Keratinocyte (primary cell): ENCODE data around the gene FOXM1. TPM values are rescaled to one million over a fixed set of nuclear protein-coding genes. Genes with fewer than 3 reads are reported as not detected.

Source experiments
- DNase-seq: peaks from one replicate; pipeline ENCODE4 v3.0.0-alpha.2; 2011; ENCODE audit warnings: low read depth, missing footprints, low spot score
- FAIRE-seq: peaks from 2 replicates; lab custom pipeline; 2011; peaks lifted over from hg19 to GRCh38; lab: Jason Lieb, UNC
- H2AFZ ChIP-seq: 2 replicates; pipeline ENCODE4 v1.6.0; 2012; ENCODE audit warnings: low read length, control low read depth, inconsistent platforms; ENCODE audit not compliant: control insufficient read depth
- H3K27ac ChIP-seq: 2 replicates; pipeline ENCODE4 v1.5.1; 2011; ENCODE audit warnings: low read length; ENCODE audit not compliant: control insufficient read depth, insufficient read depth
- H3K27me3 ChIP-seq: 3 replicates; pipeline ENCODE4 v1.6.0; 2011; ENCODE audit warnings: low read length; ENCODE audit not compliant: control insufficient read depth, insufficient read depth; ENCODE audit errors: extremely low read depth
- H3K36me3 ChIP-seq, 2 experiments: 2 replicates in 1 of 2; 3 replicates in 1 of 2; pipeline ENCODE4 v1.5.1; 2011; ENCODE audit warnings: low read length in 2 of 2, mild to moderate bottlenecking in 1 of 2; ENCODE audit not compliant: control insufficient read depth in 2 of 2, insufficient read depth in 2 of 2; ENCODE audit errors: extremely low read depth in 1 of 2
- H3K4me1 ChIP-seq: 3 replicates; pipeline ENCODE4 v1.5.1; 2011; ENCODE audit warnings: low read length; ENCODE audit not compliant: control insufficient read depth, insufficient read depth; ENCODE audit errors: extremely low read depth
- H3K4me2 ChIP-seq: 3 replicates; pipeline ENCODE4 v1.6.0; 2011; ENCODE audit warnings: low read depth, low read length; ENCODE audit not compliant: control insufficient read depth, insufficient read depth; ENCODE audit errors: extremely low read depth
- H3K4me3 ChIP-seq, 3 experiments: fragments of 200-600 bp in 1 of 3; sonication (generic) in 1 of 3; 2 replicates in 2 of 3; 3 replicates in 1 of 3; pipeline ENCODE4 v1.5.1; 2011 to 2016; ENCODE audit warnings: low read length in 3 of 3, mild to moderate bottlenecking in 3 of 3, control low read depth in 2 of 3, inconsistent platforms in 1 of 3, low read depth in 1 of 3, mixed read lengths in 1 of 3, mixed run types in 1 of 3, moderate library complexity in 1 of 3; ENCODE audit not compliant: control insufficient read depth in 2 of 3, insufficient read depth in 2 of 3; ENCODE audit errors: extremely low read depth in 1 of 3
- H3K79me2 ChIP-seq: 2 replicates; pipeline ENCODE4 v1.6.0; 2012; ENCODE audit warnings: low read length; ENCODE audit not compliant: control insufficient read depth, insufficient read depth
- H3K9ac ChIP-seq: 3 replicates; pipeline ENCODE4 v1.6.0; 2011; ENCODE audit warnings: low read length; ENCODE audit not compliant: control insufficient read depth, insufficient read depth; ENCODE audit errors: extremely low read depth
- H3K9me1 ChIP-seq: 3 replicates; pipeline ENCODE4 v1.6.0; 2011; ENCODE audit warnings: low read length; ENCODE audit not compliant: control insufficient read depth, insufficient read depth; ENCODE audit errors: extremely low read depth
- H3K9me3 ChIP-seq: 2 replicates; pipeline ENCODE4 v1.5.1; 2012; ENCODE audit warnings: low read depth, low read length; ENCODE audit not compliant: control insufficient read depth
- H4K20me1 ChIP-seq: 3 replicates; pipeline ENCODE4 v1.6.0; 2011; ENCODE audit warnings: low read length; ENCODE audit not compliant: control insufficient read depth, insufficient read depth; ENCODE audit errors: extremely low read depth
- EZH2 ChIP-seq: IDR thresholded peaks from one replicate; pipeline ENCODE4 v1.6.1; 2012; ENCODE audit warnings: inconsistent platforms, mild to moderate bottlenecking, low read length, moderate library complexity
- dilution Hi-C: fragments of 300-500 bp; cut with MboI; formaldehyde crosslinking; loops from one replicate; pipeline ENCODE4 v1.7.0; 2020; ENCODE audit warnings: low sequenced_read_pairs; ENCODE audit not compliant: extremely low pct_ligation_motif_present
- polyA plus RNA-seq, 5 experiments: library from polyadenylated mRNA; depleted of rRNA in 3 of 5; stranded (reverse) in 3 of 5; stranded (forward) in 1 of 5; unstranded in 1 of 5; fragments of >200 nt; gene quantifications; 1 replicate in 1 of 5; 2 replicates in 3 of 5; 3 replicates in 1 of 5; pipeline versions ENCODE4 v1.2.1 to v1.2.3, GENCODE V29; 2011 to 2012; ENCODE audit warnings: missing spikeins in 2 of 5, low read depth in 1 of 5, low replicate concordance in 1 of 5
- TF ChIP-seq, protein P1 (sequence below), 3 experiments: IDR thresholded peaks in 1 of 3; conservative IDR thresholded peaks in 1 of 3; optimal IDR thresholded peaks in 1 of 3; 2 replicates in 2 of 3; 3 replicates in 1 of 3; pipeline versions ENCODE3 to v1.5.1; 2011; ENCODE audit warnings: low read length in 3 of 3, mild to moderate bottlenecking in 3 of 3, moderate library complexity in 2 of 3, control low read depth in 1 of 3, inconsistent platforms in 1 of 3; ENCODE audit not compliant: insufficient read depth in 2 of 3; ENCODE audit errors: extremely low read depth in 1 of 3

The FOXM1 gene
- polyA plus RNA-seq, 1 donor (not counting 4 experiments of a cell fraction or from before 2014, with no cell fraction given), result 9.0 TPM

DNA sequence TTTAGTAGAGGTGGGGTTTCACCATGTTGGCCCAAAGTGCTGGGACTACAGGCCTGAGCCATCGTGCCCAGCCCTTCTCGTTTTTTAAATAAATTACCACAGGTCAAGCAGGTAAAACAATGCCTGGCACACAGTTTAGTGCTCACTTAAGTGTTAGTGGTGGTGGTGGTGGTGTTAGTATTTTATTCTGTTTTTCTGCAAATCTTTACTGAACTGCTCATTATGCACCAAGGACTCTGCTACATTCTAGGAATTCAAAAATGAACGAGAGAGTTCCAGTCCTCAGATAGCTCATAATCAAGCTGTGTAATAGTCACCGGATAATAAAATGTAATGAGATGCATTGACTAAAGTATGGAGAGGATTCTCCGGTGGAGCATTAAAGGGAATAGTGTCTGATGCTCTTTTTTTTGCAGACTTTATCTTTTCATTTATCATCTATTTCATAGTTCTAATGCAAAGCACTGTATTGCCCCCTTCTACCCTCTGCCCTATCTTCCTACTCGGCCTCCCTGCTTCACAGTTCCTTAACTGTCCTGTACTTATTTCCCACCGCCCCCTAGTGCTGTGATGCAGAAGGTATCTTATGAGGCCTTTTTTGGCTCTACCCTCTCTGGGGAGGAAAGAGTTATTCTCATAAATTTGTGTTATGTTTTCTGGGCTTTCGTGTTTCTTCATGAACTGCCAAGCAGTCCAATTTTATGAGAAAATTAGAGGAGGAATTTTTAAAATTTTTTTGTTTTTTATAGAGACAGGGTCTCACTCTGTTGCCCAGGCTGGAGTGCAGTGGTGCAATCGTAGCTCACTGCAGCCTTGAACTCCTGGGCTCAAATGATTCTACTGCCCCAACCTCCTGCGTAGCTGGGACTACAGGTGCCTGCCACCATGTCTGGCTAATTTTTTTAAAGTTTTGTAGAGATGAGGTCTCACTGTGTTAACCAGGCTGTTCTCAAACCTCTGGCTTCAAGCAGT is 63.5 kb downstream of the FOXM1 start:
- Histone ChIP-seq H3K79me2 (peaks cover 20% of the 10 kb centered on the region), H3K4me1 (peaks cover 5% of the 10 kb centered on the region), H3K36me3 (peaks cover 7 to 13% of the 10 kb centered on the region in 2 experiments), H3K9me1 (no peaks in the 10 kb centered on the region), H2AFZ (peak overlapping the region; percentile 97), H4K20me1 (no peaks in the 10 kb centered on the region), H3K27ac (peak overlapping the region; percentile 89), H3K4me2 (peak overlapping the region; percentile 96), H3K9ac (peak overlapping the region; percentile 89), H3K4me3 (peak overlapping the region; percentile 80 to 85 (median 80)), H3K9me3 (no peaks in the 10 kb centered on the region), H3K27me3 (no peaks in the 10 kb centered on the region)
- no peak for FAIRE-seq
- DNase-seq, result no peak
- TF ChIP-seq, protein P1, sequence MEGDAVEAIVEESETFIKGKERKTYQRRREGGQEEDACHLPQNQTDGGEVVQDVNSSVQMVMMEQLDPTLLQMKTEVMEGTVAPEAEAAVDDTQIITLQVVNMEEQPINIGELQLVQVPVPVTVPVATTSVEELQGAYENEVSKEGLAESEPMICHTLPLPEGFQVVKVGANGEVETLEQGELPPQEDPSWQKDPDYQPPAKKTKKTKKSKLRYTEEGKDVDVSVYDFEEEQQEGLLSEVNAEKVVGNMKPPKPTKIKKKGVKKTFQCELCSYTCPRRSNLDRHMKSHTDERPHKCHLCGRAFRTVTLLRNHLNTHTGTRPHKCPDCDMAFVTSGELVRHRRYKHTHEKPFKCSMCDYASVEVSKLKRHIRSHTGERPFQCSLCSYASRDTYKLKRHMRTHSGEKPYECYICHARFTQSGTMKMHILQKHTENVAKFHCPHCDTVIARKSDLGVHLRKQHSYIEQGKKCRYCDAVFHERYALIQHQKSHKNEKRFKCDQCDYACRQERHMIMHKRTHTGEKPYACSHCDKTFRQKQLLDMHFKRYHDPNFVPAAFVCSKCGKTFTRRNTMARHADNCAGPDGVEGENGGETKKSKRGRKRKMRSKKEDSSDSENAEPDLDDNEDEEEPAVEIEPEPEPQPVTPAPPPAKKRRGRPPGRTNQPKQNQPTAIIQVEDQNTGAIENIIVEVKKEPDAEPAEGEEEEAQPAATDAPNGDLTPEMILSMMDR (optimal IDR thresholded peaks at IDR 0.05 in 1 of 3, IDR thresholded peaks at IDR 0.05 in 1 of 3, conservative IDR thresholded peaks at IDR 0.05 in 1 of 3; ENCODE audit: extremely low read depth in 1 of 3, insufficient read depth in 2 of 3, low read length in 3 of 3), result peak; percentile 62 to 70 (median 66)
- no peak for TF ChIP-seq EZH2
- dilution Hi-C loops, result no loop called here

- Histone ChIP-seq H4K20me1 (no peaks in the 10 kb centered on the region), H3K9ac (peak within 1 kb of the TSS; percentile 89), H3K4me1 (peaks cover 5% of the 10 kb centered on the region), H2AFZ (peak within 1 kb of the TSS; percentile 97), H3K4me3 (peak within 1 kb of the TSS; percentile 80 to 85 (median 80)), H3K9me1 (no peaks in the 10 kb centered on the region), H3K4me2 (peak within 1 kb of the TSS; percentile 96), H3K9me3 (no peaks in the 10 kb centered on the region), H3K36me3 (peaks cover 2 to 5% of the 10 kb centered on the region in 2 experiments), H3K27ac (peak within 1 kb of the TSS; percentile 89), H3K79me2 (peaks cover 20% of the 10 kb centered on the region), H3K27me3 (no peaks in the 10 kb centered on the region)
- dilution Hi-C loops, result no loop called here
- DNase-seq (peak; percentile 71), FAIRE-seq (peak; percentile 86)
- TF ChIP-seq, protein P1 (optimal IDR thresholded peaks at IDR 0.05 in 1 of 3, IDR thresholded peaks at IDR 0.05 in 1 of 3, conservative IDR thresholded peaks at IDR 0.05 in 1 of 3; ENCODE audit: extremely low read depth in 1 of 3, insufficient read depth in 2 of 3, low read length in 3 of 3), result no peak
- TF ChIP-seq EZH2, result no peak
Measured at GRCh38 chr12:2812290-2813213, 64.4 kb downstream of the FOXM1 start, which contains the start of gene ITFG2. Gene ITFG2 (plus strand): TSS chr12:2812668. CDS start chr12:2812761, 93 bp downstream.
